HepG2 (cell line): ENCODE results near the gene CPLX1. TPM values are rescaled to one million over a fixed set of nuclear protein-coding genes. Genes with fewer than 3 reads are reported as not detected.

Experiments used
- ATAC-seq: fragments of 200-7000 bp; cut with Tn5 transposase; 3 replicates; pipeline ENCODE4 v1.9.1; 2020; ENCODE audit warnings: mild to moderate bottlenecking, moderate library complexity
- BruUV-seq: library from RNA; stranded (reverse); fragments of 400-500 nt; replicated peaks from 2 replicates; lab custom pipeline; 2021; lab: Mats Ljungman, UMichigan
- CTCF ChIA-PET: fragments of 300-600 bp; formaldehyde crosslinking; extraction: SDS; loops from one replicate; lab custom pipeline; 2021; ENCODE audit warnings: low total read pairs, inconsistent platforms, low intra/inter-chr PET ratio; lab: Yijun Ruan, JAX
- POLR2A ChIA-PET: fragments of 350-600 bp; sonication (Branson Sonifier 250); formaldehyde crosslinking; loops from one replicate; lab custom pipeline; 2020; ENCODE audit warnings: antibody characterized with exemption, inconsistent platforms; lab: Yijun Ruan, JAX
- DNase-seq: peaks from one replicate; pipeline ENCODE4 v3.0.0-alpha.2; 2015; ENCODE audit warnings: low spot score
- FAIRE-seq: peaks from 3 replicates; lab custom pipeline; 2011; peaks lifted over from hg19 to GRCh38; lab: Jason Lieb, UNC
- H2AFZ ChIP-seq: one replicate; pipeline ENCODE4 v1.6.1; 2011; ENCODE audit warnings: low read length, inconsistent platforms
- H3K27ac ChIP-seq: fragments of 300-600 bp; 3 replicates; pipeline ENCODE4 v1.8.0; 2011; ENCODE audit warnings: mixed run types, mild to moderate bottlenecking, mixed read lengths, low read length, inconsistent platforms; ENCODE audit not compliant: insufficient read depth; ENCODE audit errors: extremely low read length
- H3K27me3 ChIP-seq, 2 experiments: fragments of 200-600 bp in 1 of 2; 2 replicates in 1 of 2; 3 replicates in 1 of 2; pipeline versions ENCODE4 v1.6.0 to v1.8.0; 2011; ENCODE audit warnings: low read length in 2 of 2, mild to moderate bottlenecking in 2 of 2, moderate library complexity in 2 of 2, inconsistent platforms in 1 of 2; ENCODE audit not compliant: insufficient read depth in 2 of 2, control insufficient read depth in 1 of 2
- H3K36me3 ChIP-seq, 2 experiments: fragments of 200-600 bp in 1 of 2; replicated peaks in 1 of 2; 2 replicates in 1 of 2; 3 replicates in 1 of 2; pipeline versions ENCODE4 v1.5.1 to v1.8.0; 2011; ENCODE audit warnings: low read length in 2 of 2, inconsistent platforms in 1 of 2; ENCODE audit not compliant: insufficient read depth in 2 of 2, control insufficient read depth in 1 of 2
- H3K4me1 ChIP-seq: 2 replicates; pipeline ENCODE4 v1.5.1; 2012; ENCODE audit warnings: low read length, inconsistent platforms; ENCODE audit not compliant: insufficient read depth
- H3K4me2 ChIP-seq: 2 replicates; pipeline ENCODE4 v1.6.0; 2011; ENCODE audit warnings: low read depth, low read length, inconsistent platforms
- H3K4me3 ChIP-seq, 3 experiments: fragments of 200-600 bp in 1 of 3; sonication (generic), shearing (Covaris generic) in 1 of 3; replicated peaks in 1 of 3; 2 replicates each; pipeline ENCODE4 v1.5.1; 2011 to 2016; ENCODE audit warnings: low read length in 3 of 3, inconsistent platforms in 2 of 3, low read depth in 2 of 3, mild to moderate bottlenecking in 2 of 3, control low read depth in 1 of 3, mixed read lengths in 1 of 3; ENCODE audit not compliant: insufficient read depth in 1 of 3
- H3K79me2 ChIP-seq: one replicate; pipeline ENCODE4 v1.6.1; 2011; ENCODE audit warnings: low read length, inconsistent platforms; ENCODE audit not compliant: insufficient read depth
- H3K9ac ChIP-seq: 2 replicates; pipeline ENCODE4 v1.6.0; 2011; ENCODE audit warnings: mild to moderate bottlenecking, low read depth, low read length, inconsistent platforms; ENCODE audit not compliant: insufficient read depth
- H3K9me3 ChIP-seq: 2 replicates; pipeline ENCODE4 v1.5.1; 2012; ENCODE audit warnings: mild to moderate bottlenecking, low read length
- H4K20me1 ChIP-seq: 2 replicates; pipeline ENCODE4 v1.6.0; 2011; ENCODE audit warnings: inconsistent platforms, mild to moderate bottlenecking, low read length, moderate library complexity; ENCODE audit not compliant: insufficient read depth
- ETV5 ChIP-seq: IDR thresholded peaks from 2 replicates; pipeline ENCODE4 v1.6.1; 2018; ENCODE audit warnings: missing biosample characterization, missing genetic modification reagents, inconsistent platforms, borderline replicate concordance
- KLF13 ChIP-seq: sonication (generic); formaldehyde crosslinking; IDR thresholded peaks from 2 replicates; pipeline ENCODE4 v1.4.0; 2020; ENCODE audit warnings: mild to moderate bottlenecking, missing genetic modification reagents
- NFYB ChIP-seq: sonication (generic); formaldehyde crosslinking; IDR thresholded peaks from 2 replicates; pipeline ENCODE4 v1.4.0; 2020; ENCODE audit warnings: missing genetic modification reagents
- PHF5A ChIP-seq: IDR thresholded peaks from one replicate; pipeline ENCODE4 v1.6.1; 2018; ENCODE audit warnings: low read depth, missing genetic modification reagents; ENCODE audit not compliant: unreplicated experiment
- SIN3A ChIP-seq: IDR thresholded peaks from 2 replicates; pipeline ENCODE4 v1.6.1; 2011; ENCODE audit warnings: low read depth, mild to moderate bottlenecking, control low read depth, low read length, borderline replicate concordance
- SNAPC2 ChIP-seq: sonication (generic); formaldehyde crosslinking; IDR thresholded peaks from 2 replicates; pipeline ENCODE4 v1.8.1; 2022; ENCODE audit warnings: mild to moderate bottlenecking, missing genetic modification reagents
- TCF7L2 ChIP-seq: IDR thresholded peaks from 2 replicates; pipeline ENCODE4 v1.6.1; 2011; ENCODE audit warnings: mild to moderate bottlenecking, low read depth, low read length, moderate library complexity
- ZNF501 ChIP-seq: sonication (generic); formaldehyde crosslinking; IDR thresholded peaks from 2 replicates; pipeline ENCODE4 v1.5.1; 2020; ENCODE audit warnings: mild to moderate bottlenecking, moderate library complexity, missing genetic modification reagents
- WGBS: methylation state at CpG from one replicate; pipeline ENCODE4 v1.1.6; 2017; ENCODE audit warnings: low lambda C conversion rate; 5-methylcytosine and 5-hydroxymethylcytosine counted together
- in situ Hi-C: cut with HindIII; loops from 2 replicates; pipeline ENCODE4 v1.10.0; 2017; ENCODE audit warnings: low pct_unique_long_range_greater_than_20kb; ENCODE audit not compliant: extremely low pct_ligation_motif_present
- intact Hi-C: fragments of 100-400 bp; cut with micrococcal nuclease; formaldehyde crosslinking; loops from one replicate; pipeline ENCODE4 v1.10.0; 2022; ENCODE audit not compliant: unreplicated experiment
- polyA plus RNA-seq, 8 experiments: library from polyadenylated mRNA; depleted of rRNA in 3 of 8; stranded (reverse) in 7 of 8; unstranded in 1 of 8; fragments of >200 nt; fragmentation: Illumina TruSeq in 4 of 8; extraction: Trizol in 4 of 8; gene quantifications; 2 replicates each; pipeline versions ENCODE4 v1.2.1 to v1.2.3, GENCODE V29; 2011 to 2016; ENCODE audit warnings: low read depth in 4 of 8, missing spikeins in 1 of 8, mixed read lengths in 1 of 8; ENCODE audit not compliant: insufficient read depth in 1 of 8
- total RNA-seq, 5 experiments: library from RNA; depleted of rRNA; stranded (reverse); fragments of >200 nt; fragmentation: Illumina TruSeq; extraction: Trizol; gene quantifications; 2 replicates each; pipeline ENCODE4 v1.2.3, GENCODE V29; 2016; ENCODE audit warnings: low read depth in 1 of 5
- TF ChIP-seq, protein P1 (sequence below): sonication (generic); formaldehyde crosslinking; IDR thresholded peaks from 2 replicates; pipeline ENCODE4 v1.4.0; 2020; ENCODE audit warnings: mild to moderate bottlenecking, low read depth, missing genetic modification reagents
- TF ChIP-seq, protein P2 (sequence below), 2 experiments: sonication (generic) in 1 of 2; formaldehyde crosslinking in 1 of 2; IDR thresholded peaks; 2 replicates each; pipeline versions ENCODE4 v1.4.0 to v1.6.1; 2016 to 2020; ENCODE audit warnings: borderline replicate concordance in 1 of 2, low read depth in 1 of 2, mild to moderate bottlenecking in 1 of 2, missing genetic modification reagents in 1 of 2
- TF ChIP-seq, protein P3 (sequence below): IDR thresholded peaks from 2 replicates; pipeline ENCODE4 v1.6.1; 2016; ENCODE audit warnings: low read depth, control low read depth
- TF ChIP-seq, protein P4 (sequence below): sonication (generic); formaldehyde crosslinking; IDR thresholded peaks from 2 replicates; pipeline ENCODE4 v1.4.0; 2020; ENCODE audit warnings: missing genetic modification reagents
- TF ChIP-seq, protein P5 (sequence below): sonication (generic); formaldehyde crosslinking; IDR thresholded peaks from 2 replicates; pipeline ENCODE4 v1.9.0; 2021; ENCODE audit warnings: missing genetic modification reagents, mild to moderate bottlenecking, borderline replicate concordance

The CPLX1 gene
- total and polyA plus RNA-seq, 2 of the 13 experiments (the other 11 are each of a cell fraction or from before 2014, with no cell fraction given), result 0.18 TPM

DNA sequence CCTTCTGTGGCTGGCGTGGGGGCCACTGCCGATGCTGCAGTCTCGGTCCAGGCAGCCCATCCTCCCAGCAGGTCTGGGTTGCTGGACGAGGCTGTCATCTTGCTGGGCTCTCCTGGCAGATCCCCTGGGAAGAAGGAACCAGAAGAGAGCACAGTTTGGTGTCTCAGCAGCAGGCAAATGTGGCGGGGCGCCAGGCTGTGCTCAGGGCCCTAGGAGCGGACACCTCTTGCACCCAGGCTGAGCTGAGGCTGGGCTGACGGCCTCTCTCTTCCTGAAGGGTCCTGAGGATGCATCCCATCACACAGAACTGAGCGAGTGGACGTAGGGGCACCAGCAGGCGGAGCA lies 39.2 kb upstream of the CPLX1 start:
- Histone ChIP-seq H3K27ac (no peak overlapping the region), H3K9ac (no peak overlapping the region), H3K4me1 (no peaks in the 10 kb centered on the region), H3K36me3 (peaks cover 11 to 42% of the 10 kb centered on the region in 2 experiments; a peak in 4 of 5 replicates), H3K4me3 (no peak overlapping the region), H3K79me2 (no peaks in the 10 kb centered on the region), H2AFZ (no peak overlapping the region), H3K27me3 (no peaks in the 10 kb centered on the region), H3K9me3 (no peaks in the 10 kb centered on the region), H4K20me1 (no peaks in the 10 kb centered on the region), H3K4me2 (no peak overlapping the region)
- in situ Hi-C loops, result no loop called here
- FAIRE-seq (no peak), DNase-seq (no peak), ATAC-seq (no peak; the same call in 2 of the 3 replicates)
- WGBS, result 100% methylated on average over 4 of the region's 11 CpGs
- BruUV-seq, result no TSS peak
- intact Hi-C loops, result no loop called here
- CTCF ChIA-PET, result no interaction called here
- POLR2A ChIA-PET, result no interaction called here
- TF ChIP-seq ZNF501 (CRISPR knock-in tag), result no peak
- TF ChIP-seq SIN3A, result no peak
- no peak for TF ChIP-seq NFYB (CRISPR knock-in tag)
- TF ChIP-seq ETV5 (CRISPR knock-in tag), result no peak
- TF ChIP-seq TCF7L2, result no peak
- TF ChIP-seq, protein P1, sequence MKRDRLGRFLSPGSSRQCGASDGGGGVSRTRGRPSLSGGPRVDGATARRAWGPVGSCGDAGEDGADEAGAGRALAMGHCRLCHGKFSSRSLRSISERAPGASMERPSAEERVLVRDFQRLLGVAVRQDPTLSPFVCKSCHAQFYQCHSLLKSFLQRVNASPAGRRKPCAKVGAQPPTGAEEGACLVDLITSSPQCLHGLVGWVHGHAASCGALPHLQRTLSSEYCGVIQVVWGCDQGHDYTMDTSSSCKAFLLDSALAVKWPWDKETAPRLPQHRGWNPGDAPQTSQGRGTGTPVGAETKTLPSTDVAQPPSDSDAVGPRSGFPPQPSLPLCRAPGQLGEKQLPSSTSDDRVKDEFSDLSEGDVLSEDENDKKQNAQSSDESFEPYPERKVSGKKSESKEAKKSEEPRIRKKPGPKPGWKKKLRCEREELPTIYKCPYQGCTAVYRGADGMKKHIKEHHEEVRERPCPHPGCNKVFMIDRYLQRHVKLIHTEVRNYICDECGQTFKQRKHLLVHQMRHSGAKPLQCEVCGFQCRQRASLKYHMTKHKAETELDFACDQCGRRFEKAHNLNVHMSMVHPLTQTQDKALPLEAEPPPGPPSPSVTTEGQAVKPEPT, result no peak
- TF ChIP-seq, protein P2, sequence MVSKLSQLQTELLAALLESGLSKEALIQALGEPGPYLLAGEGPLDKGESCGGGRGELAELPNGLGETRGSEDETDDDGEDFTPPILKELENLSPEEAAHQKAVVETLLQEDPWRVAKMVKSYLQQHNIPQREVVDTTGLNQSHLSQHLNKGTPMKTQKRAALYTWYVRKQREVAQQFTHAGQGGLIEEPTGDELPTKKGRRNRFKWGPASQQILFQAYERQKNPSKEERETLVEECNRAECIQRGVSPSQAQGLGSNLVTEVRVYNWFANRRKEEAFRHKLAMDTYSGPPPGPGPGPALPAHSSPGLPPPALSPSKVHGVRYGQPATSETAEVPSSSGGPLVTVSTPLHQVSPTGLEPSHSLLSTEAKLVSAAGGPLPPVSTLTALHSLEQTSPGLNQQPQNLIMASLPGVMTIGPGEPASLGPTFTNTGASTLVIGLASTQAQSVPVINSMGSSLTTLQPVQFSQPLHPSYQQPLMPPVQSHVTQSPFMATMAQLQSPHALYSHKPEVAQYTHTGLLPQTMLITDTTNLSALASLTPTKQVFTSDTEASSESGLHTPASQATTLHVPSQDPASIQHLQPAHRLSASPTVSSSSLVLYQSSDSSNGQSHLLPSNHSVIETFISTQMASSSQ (IDR thresholded peaks at IDR 0.05; ENCODE audit: low read depth), result no peak
- TF ChIP-seq, protein P2 (CRISPR knock-in tag; IDR thresholded peaks at IDR 0.05; ENCODE audit: borderline replicate concordance), result no peak
- no peak for TF ChIP-seq PHF5A (CRISPR knock-in tag)
- TF ChIP-seq, protein P3, sequence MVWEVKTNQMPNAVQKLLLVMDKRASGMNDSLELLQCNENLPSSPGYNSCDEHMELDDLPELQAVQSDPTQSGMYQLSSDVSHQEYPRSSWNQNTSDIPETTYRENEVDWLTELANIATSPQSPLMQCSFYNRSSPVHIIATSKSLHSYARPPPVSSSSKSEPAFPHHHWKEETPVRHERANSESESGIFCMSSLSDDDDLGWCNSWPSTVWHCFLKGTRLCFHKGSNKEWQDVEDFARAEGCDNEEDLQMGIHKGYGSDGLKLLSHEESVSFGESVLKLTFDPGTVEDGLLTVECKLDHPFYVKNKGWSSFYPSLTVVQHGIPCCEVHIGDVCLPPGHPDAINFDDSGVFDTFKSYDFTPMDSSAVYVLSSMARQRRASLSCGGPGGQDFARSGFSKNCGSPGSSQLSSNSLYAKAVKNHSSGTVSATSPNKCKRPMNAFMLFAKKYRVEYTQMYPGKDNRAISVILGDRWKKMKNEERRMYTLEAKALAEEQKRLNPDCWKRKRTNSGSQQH, result no peak
- TF ChIP-seq, protein P4, sequence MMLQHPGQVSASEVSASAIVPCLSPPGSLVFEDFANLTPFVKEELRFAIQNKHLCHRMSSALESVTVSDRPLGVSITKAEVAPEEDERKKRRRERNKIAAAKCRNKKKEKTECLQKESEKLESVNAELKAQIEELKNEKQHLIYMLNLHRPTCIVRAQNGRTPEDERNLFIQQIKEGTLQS (CRISPR knock-in tag), result no peak
- TF ChIP-seq, protein P5, sequence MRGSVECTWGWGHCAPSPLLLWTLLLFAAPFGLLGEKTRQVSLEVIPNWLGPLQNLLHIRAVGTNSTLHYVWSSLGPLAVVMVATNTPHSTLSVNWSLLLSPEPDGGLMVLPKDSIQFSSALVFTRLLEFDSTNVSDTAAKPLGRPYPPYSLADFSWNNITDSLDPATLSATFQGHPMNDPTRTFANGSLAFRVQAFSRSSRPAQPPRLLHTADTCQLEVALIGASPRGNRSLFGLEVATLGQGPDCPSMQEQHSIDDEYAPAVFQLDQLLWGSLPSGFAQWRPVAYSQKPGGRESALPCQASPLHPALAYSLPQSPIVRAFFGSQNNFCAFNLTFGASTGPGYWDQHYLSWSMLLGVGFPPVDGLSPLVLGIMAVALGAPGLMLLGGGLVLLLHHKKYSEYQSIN (CRISPR knock-in tag), result no peak
- TF ChIP-seq KLF13 (CRISPR knock-in tag), result no peak
- TF ChIP-seq SNAPC2 (CRISPR knock-in tag), result no peak
